ENCODE results near the gene DGKB. TPM values are rescaled to one million over a fixed set of nuclear protein-coding genes. Genes with fewer than 3 reads are reported as not detected.
A peak's percentile ranks its signal among the peaks of the same experiment; 100 is the strongest.

DGKB gene
- total and polyA plus RNA-seq, 2 of the 8 experiments (the other 6 are each of a cell fraction or from before 2014, with no cell fraction given) = 1.9 to 2.6 TPM

- no peak overlapping the region for H4K5ac ChIP-seq (ENCODE audit: insufficient read length, low read depth, low read length)
- H2AFZ ChIP-seq (ENCODE audit: low read length) = no peak overlapping the region
- H3K79me2 ChIP-seq (ENCODE audit: control insufficient read depth in 1 of 2, insufficient read depth in 2 of 2, low read length in 2 of 2) = no peaks in the 10 kb centered on the region
- H3K27ac ChIP-seq (ENCODE audit: low read depth, low read length) = no peak overlapping the region
- no peak overlapping the region for H2BK15ac ChIP-seq (ENCODE audit: low read length)
- POLR2A ChIA-PET (ENCODE audit: partially characterized antibody) = no interaction called here
- H3K9me3 ChIP-seq (ENCODE audit: insufficient read depth in 2 of 2, low read depth in 1 of 2, low read length in 1 of 2) = 0 out of 4 replicates have a peak, but pooled peaks cover 0 to 3% of the 10 kb centered on the region in 2 experiments
- no peak overlapping the region for H2BK120ac ChIP-seq (replicated peaks; ENCODE audit: low read depth, low read length)
- DNase-seq (ENCODE audit: low read depth in 1 of 2, low spot score in 2 of 2) (no peak), FAIRE-seq (peak; percentile 79)
- H4K20me1 ChIP-seq (replicated peaks in 1 of 2; ENCODE audit: control insufficient read depth in 1 of 2, insufficient read depth in 2 of 2, low read length in 2 of 2) = no peaks in the 10 kb centered on the region
- no peaks in the 10 kb centered on the region for H3K4me1 ChIP-seq (replicated peaks in 1 of 4; ENCODE audit: control insufficient read depth in 3 of 4, insufficient read depth in 4 of 4, low read length in 3 of 4)
- H3K18ac ChIP-seq (ENCODE audit: extremely low read depth, low read length) = no peak overlapping the region
- no peak for TF ChIP-seq ZNF274 (IDR thresholded peaks at IDR 0.05; ENCODE audit: borderline replicate concordance, extremely low read depth, low read length)
- TF ChIP-seq CBX8 (IDR thresholded peaks at IDR 0.05; ENCODE audit: borderline replicate concordance, low read depth, low read length) = no peak
- no peak for TF ChIP-seq NRF1 (IDR thresholded peaks at IDR 0.05; ENCODE audit: low read depth, low read length)
- TF ChIP-seq POLR2AphosphoS5 (IDR thresholded peaks at IDR 0.05; ENCODE audit: low read depth, low read length) = no peak
- no peak overlapping the region for H3K9ac ChIP-seq (replicated peaks in 1 of 4; ENCODE audit: extremely low read depth in 1 of 4, low read depth in 3 of 4, low read length in 3 of 4)
- H3K4me2 ChIP-seq (ENCODE audit: insufficient read depth in 1 of 2, low read depth in 2 of 2, low read length in 2 of 2) = no peak overlapping the region
- H3K27me3 ChIP-seq (replicated peaks in 1 of 4; ENCODE audit: control insufficient read depth in 3 of 4, extremely low read depth in 1 of 4, insufficient read depth in 3 of 4, low read length in 3 of 4) = no peaks in the 10 kb centered on the region
- H3K56ac ChIP-seq (replicated peaks; ENCODE audit: insufficient read length, low read depth, low read length) = no peak overlapping the region
- CTCF ChIA-PET (ENCODE audit: partially characterized antibody) = interaction anchor here (0.6 to 1.2 kb wide), 2 partner anchors 127 to 135 kb away, joined by 3 read pairs; no protein-coding TSS in a partner anchor
- H3K79me1 ChIP-seq (ENCODE audit: low read depth, low read length) = no peaks in the 10 kb centered on the region
- H4K8ac ChIP-seq (ENCODE audit: extremely low read depth, insufficient read depth, low read length) = no peak overlapping the region
- no peak overlapping the region for H3K4ac ChIP-seq (replicated peaks; ENCODE audit: insufficient read length, low read depth, low read length)
- no peak overlapping the region for H2AK5ac ChIP-seq (ENCODE audit: low read depth, low read length)
- H3K23me2 ChIP-seq (ENCODE audit: low read depth, low read length) = no peaks in the 10 kb centered on the region
- no peak overlapping the region for H2BK5ac ChIP-seq (ENCODE audit: low read depth, low read length)
- WGBS, 2 experiments (ENCODE audit: extremely low coverage in 1 of 2, insufficient coverage in 1 of 2, insufficient read length in 1 of 2, insufficient replicate concordance in 2 of 2, low coverage in 1 of 2, low lambda C conversion rate in 2 of 2, missing lambda C conversion rate in 1 of 2) = 89% methylated on average over 3 of the region's 3 CpGs; no CpG with 5 or more reads in 1 of the 2 experiments
- no peak overlapping the region for H3K23ac ChIP-seq (ENCODE audit: insufficient read length)
- H3K4me3 ChIP-seq (ENCODE audit: extremely low read depth in 1 of 4, insufficient read depth in 2 of 4, low read depth in 3 of 4, low read length in 4 of 4) = no peak overlapping the region
- H3K36me3 ChIP-seq (ENCODE audit: control insufficient read depth in 2 of 4, insufficient read depth in 4 of 4, low read length in 3 of 4) = no peaks in the 10 kb centered on the region
- H4K91ac ChIP-seq (replicated peaks; ENCODE audit: insufficient read length, low read length) = no peak overlapping the region
- no peak overlapping the region for H2BK20ac ChIP-seq (ENCODE audit: low read length)
- no peak overlapping the region for H3K14ac ChIP-seq (ENCODE audit: insufficient read length)
- H2BK12ac ChIP-seq (ENCODE audit: low read depth, low read length) = no peak overlapping the region
Observed at GRCh38 chr7:14430926-14431325, 471.6 kb downstream of the DGKB start.

Data from H1 (cell line).